Common myeloid progenitor, CD34-positive (primary cell): ENCODE results near the gene SNAI3.

Experiments used
- CTCF ChIA-PET: fragments of 350-600 bp; sonication (Branson Sonifier 250); formaldehyde crosslinking; loops from one replicate; lab custom pipeline; 2021; ENCODE audit warnings: antibody characterized with exemption; lab: Charles Lee
- POLR2A ChIA-PET: fragments of 350-600 bp; sonication (Branson Sonifier 250); formaldehyde crosslinking; loops from one replicate; lab custom pipeline; 2021; ENCODE audit warnings: antibody characterized with exemption; lab: Charles Lee
- DNase-seq, 3 donors: peaks; one replicate each; pipeline versions ENCODE4 v3.0.0 to v3.0.0-alpha.2; 2013
- H3K27ac ChIP-seq, 2 experiments: 1 replicate in 1 of 2; 2 replicates in 1 of 2; pipeline ENCODE4 v1.7.0; 2013; ENCODE audit warnings: inconsistent platforms in 2 of 2, low read length in 2 of 2, mild to moderate bottlenecking in 2 of 2, low read depth in 1 of 2, moderate library complexity in 1 of 2; ENCODE audit not compliant: severe bottlenecking in 2 of 2, insufficient read depth in 1 of 2, poor library complexity in 1 of 2
- H3K27me3 ChIP-seq, 5 experiments: replicated peaks in 2 of 5; 1 replicate in 3 of 5; 2 replicates in 2 of 5; pipeline versions ENCODE4 v1.6.1 to v1.7.0; 2013; ENCODE audit warnings: low read length in 4 of 5, mild to moderate bottlenecking in 2 of 5, moderate library complexity in 2 of 5, inconsistent platforms in 1 of 5; ENCODE audit not compliant: insufficient read depth in 5 of 5, control insufficient read depth in 4 of 5
- H3K36me3 ChIP-seq, 4 experiments: 1 replicate in 2 of 4; 2 replicates in 2 of 4; pipeline versions ENCODE4 v1.6.1 to v1.7.0; 2013; ENCODE audit warnings: low read length in 3 of 4, control low read depth in 1 of 4, mild to moderate bottlenecking in 1 of 4; ENCODE audit not compliant: control insufficient read depth in 4 of 4, insufficient read depth in 4 of 4
- H3K4me1 ChIP-seq, 4 experiments: 1 replicate in 3 of 4; 2 replicates in 1 of 4; pipeline versions ENCODE4 v1.6.1 to v1.7.1; 2013; ENCODE audit warnings: low read length in 3 of 4, mild to moderate bottlenecking in 3 of 4, control low read depth in 1 of 4, inconsistent platforms in 1 of 4, moderate library complexity in 1 of 4; ENCODE audit not compliant: control insufficient read depth in 4 of 4, insufficient read depth in 4 of 4; ENCODE audit errors: control extremely low read depth in 1 of 4
- H3K4me3 ChIP-seq, 7 experiments: 1 replicate in 4 of 7; 2 replicates in 3 of 7; pipeline versions ENCODE4 v1.5.1 to v1.7.0; 2013; ENCODE audit warnings: mild to moderate bottlenecking in 7 of 7, low read length in 6 of 7, moderate library complexity in 6 of 7, inconsistent platforms in 2 of 7, low read depth in 2 of 7, control low read depth in 1 of 7; ENCODE audit not compliant: insufficient read depth in 4 of 7, control insufficient read depth in 1 of 7; ENCODE audit errors: extremely low read depth in 1 of 7
- H3K9me3 ChIP-seq, 5 experiments: 1 replicate in 4 of 5; 2 replicates in 1 of 5; pipeline versions ENCODE4 v1.6.1 to v1.7.1; 2013; ENCODE audit warnings: low read length in 4 of 5, mild to moderate bottlenecking in 2 of 5, inconsistent platforms in 1 of 5, low read depth in 1 of 5, moderate library complexity in 1 of 5; ENCODE audit not compliant: control insufficient read depth in 4 of 5, insufficient read depth in 2 of 5; ENCODE audit errors: control extremely low read depth in 1 of 5
- WGBS: methylation state at CpG from one replicate; pipeline ENCODE4 v1.1.5; 2013; ENCODE audit not compliant: insufficient coverage; 5-methylcytosine and 5-hydroxymethylcytosine counted together

Gene SNAI3

GRCh38 chr16:88690341-88691128, 4.2 kb upstream of the SNAI3 start:
- Histone ChIP-seq H3K4me1 (peaks cover 2 to 69% (median 50%) of the 10 kb centered on the region in 4 experiments), H3K27ac (no peak overlapping the region), H3K36me3 (peaks cover 0 to 10% (median 5%) of the 10 kb centered on the region in 4 experiments), H3K9me3 (no peaks in the 10 kb centered on the region), H3K4me3 (no peak overlapping the region), H3K27me3 (no peaks in the 10 kb centered on the region)
- DNase-seq = no peak
- POLR2A ChIA-PET = interaction anchor here (1.8 to 2.2 kb wide), 2 partner anchors 11 to 13 kb away, joined by 9 to 15 read pairs; no protein-coding TSS in a partner anchor
- CTCF ChIA-PET = no interaction called here
- WGBS = 86% methylated on average over 19 of the region's 21 CpGs

GRCh38 chr16:88688013-88688778, 1.9 kb upstream of the SNAI3 start:
- peak in 2 of 3 donors; percentile 26 to 48 for DNase-seq
- Histone ChIP-seq H3K27me3 (no peaks in the 10 kb centered on the region), H3K9me3 (no peaks in the 10 kb centered on the region), H3K27ac (no peak overlapping the region), H3K36me3 (no peaks in the 10 kb centered on the region), H3K4me1 (peaks cover 2 to 71% (median 47%) of the 10 kb centered on the region in 4 experiments), H3K4me3 (no peak overlapping the region)
- WGBS = 51% methylated on average over 28 of the region's 28 CpGs
- CTCF ChIA-PET = interaction anchor here (3.2 to 3.3 kb wide), 2 partner anchors 13 to 16 kb away, joined by 11 to 24 read pairs; no protein-coding TSS in a partner anchor
- POLR2A ChIA-PET = interaction anchor here (1.2 kb wide), 1 partner anchor 14 kb away, joined by 4 read pairs; no protein-coding TSS in a partner anchor

DNA sequence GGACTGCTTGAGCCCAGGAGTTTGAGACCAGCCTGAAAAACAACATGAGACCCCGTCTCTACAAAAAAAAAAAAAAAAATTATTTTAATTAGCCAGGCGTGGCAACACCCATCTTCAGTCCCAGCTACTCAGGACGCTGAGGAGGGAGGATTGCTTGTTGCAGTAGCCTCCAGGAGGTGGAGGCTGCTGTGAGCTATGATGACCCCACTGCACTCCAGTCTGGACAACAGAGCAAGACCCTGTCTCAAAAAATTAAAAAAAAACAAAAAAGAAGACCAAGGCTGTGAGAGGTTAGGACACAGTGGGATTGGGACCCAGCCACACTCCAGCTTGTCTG, 1.3 kb upstream of the SNAI3 start:
- H3K4me1 ChIP-seq = peaks cover 2 to 65% (median 42%) of the 10 kb centered on the region in 4 experiments
- POLR2A ChIA-PET = interaction anchor here (1.2 to 1.4 kb wide), 2 partner anchors 13 to 15 kb away, joined by 4 to 5 read pairs; no protein-coding TSS in a partner anchor

GRCh38 chr16:88687254-88687576, 908 bp upstream of the SNAI3 start:
- Histone ChIP-seq H3K4me3 (no peak overlapping the region), H3K27ac (no peak overlapping the region), H3K36me3 (no peaks in the 10 kb centered on the region), H3K9me3 (no peaks in the 10 kb centered on the region), H3K4me1 (peaks cover 4 to 64% (median 40%) of the 10 kb centered on the region in 4 experiments), H3K27me3 (no peaks in the 10 kb centered on the region)
- no peak for DNase-seq
- CTCF ChIA-PET = interaction anchor here (3.2 to 3.3 kb wide), 2 partner anchors 14 to 17 kb away, joined by 11 to 24 read pairs; no protein-coding TSS in a partner anchor
- POLR2A ChIA-PET = interaction anchor here (1.0 to 1.4 kb wide), 3 partner anchors 13 to 18 kb away, joined by 3 to 5 read pairs (median 4); no protein-coding TSS in a partner anchor
- 81% methylated on average over 3 of the region's 10 CpGs for WGBS

More for the DNA sequence above, 1.3 kb upstream of the SNAI3 start:
- DNase-seq = no peak
- 94% methylated on average over 2 of the region's 3 CpGs for WGBS
- Histone ChIP-seq H3K4me3 (no peak overlapping the region), H3K27me3 (no peaks in the 10 kb centered on the region), H3K9me3 (no peaks in the 10 kb centered on the region), H3K36me3 (no peaks in the 10 kb centered on the region), H3K27ac (no peak overlapping the region)
- CTCF ChIA-PET = interaction anchor here (3.2 to 3.3 kb wide), 2 partner anchors 13 to 17 kb away, joined by 11 to 24 read pairs; no protein-coding TSS in a partner anchor

DNA sequence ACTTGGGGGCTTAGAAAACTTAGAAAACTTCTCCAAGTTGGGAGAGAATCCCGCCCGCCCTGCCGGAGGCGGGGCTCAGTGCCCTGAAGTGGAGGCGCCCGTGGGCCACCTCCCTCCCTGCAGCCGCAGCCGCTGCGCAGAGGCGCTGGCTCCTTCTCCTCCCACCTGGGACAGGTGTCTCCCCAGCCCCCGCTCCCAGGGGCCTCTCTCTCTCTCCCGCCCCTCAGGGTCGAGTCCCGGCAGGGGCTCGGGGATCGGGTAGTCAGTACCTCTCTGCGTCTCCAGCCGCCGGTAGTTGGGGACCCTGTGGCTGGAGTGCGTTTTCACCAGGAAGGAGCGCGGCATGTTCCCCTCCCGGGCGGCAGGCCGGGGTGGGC, 257 bp downstream of the SNAI3 start:
- Histone ChIP-seq H3K36me3 (peaks cover 0 to under 1% (median under 1%) of the 10 kb centered on the region in 4 experiments), H3K27ac (no peak overlapping the region), H3K27me3 (no peaks in the 10 kb centered on the region), H3K9me3 (no peaks in the 10 kb centered on the region), H3K4me1 (peaks cover 2 to 64% (median 43%) of the 10 kb centered on the region in 4 experiments), H3K4me3 (peak overlapping the region; percentile 43 to 87 (median 74))
- 0% methylated on average over 20 of the region's 25 CpGs for WGBS
- ChIA-PET CTCF (no interaction called here), POLR2A (interaction anchor here (1.0 to 2.1 kb wide), 3 partner anchors 15 to 19 kb away, joined by 3 to 11 read pairs (median 5); no protein-coding TSS in a partner anchor)
- peak in 1 of 3 donors; percentile 31 for DNase-seq

DNA sequence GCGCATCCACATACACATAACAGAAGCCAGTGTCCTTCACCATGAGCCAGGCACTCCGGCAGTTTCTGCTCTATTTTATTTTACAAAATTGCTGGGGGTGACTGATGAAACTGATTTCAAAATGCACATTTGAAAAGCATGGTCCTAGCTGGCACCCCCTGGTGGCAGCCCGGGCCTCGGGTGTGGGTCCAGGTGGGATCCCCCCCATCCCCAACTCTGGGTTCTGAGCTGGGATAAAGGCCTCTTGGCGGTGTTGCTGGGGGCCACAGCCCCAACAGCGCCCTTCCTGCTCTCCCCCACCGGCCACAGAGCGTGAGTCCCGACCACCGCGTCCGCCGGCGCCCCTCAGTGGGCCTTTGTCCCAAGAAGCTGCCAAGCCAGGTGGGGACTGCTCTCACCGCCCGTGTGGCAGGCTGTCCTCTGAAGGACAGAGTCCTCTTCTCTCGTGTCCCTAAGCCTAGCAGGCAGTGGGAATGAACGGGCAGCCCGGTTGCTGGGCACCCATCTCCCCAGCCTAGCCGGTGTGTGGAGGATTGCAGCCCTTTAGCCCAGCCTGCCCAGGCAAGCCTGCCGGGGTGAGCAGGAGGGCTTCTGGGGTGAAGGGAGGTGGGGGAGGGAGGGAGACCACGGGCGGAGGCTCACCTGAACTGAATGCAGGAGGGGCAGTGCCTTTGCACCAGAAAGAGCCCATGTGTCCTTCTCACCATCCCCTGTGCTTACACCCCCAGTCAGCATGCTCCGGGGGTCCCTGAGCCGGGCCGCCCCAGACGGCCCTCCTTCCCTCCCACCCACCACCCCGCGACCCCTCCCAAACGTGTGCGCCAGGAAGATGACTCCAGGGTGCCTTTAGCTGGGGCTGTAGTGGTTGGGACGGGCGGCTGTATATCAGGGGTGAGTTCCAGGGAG, 898 bp downstream of the SNAI3 start:
- no peak overlapping the region for H3K27ac ChIP-seq
- peaks cover 2 to 62% (median 47%) of the 10 kb centered on the region in 4 experiments for H3K4me1 ChIP-seq
- H3K27me3 ChIP-seq = no peaks in the 10 kb centered on the region
- ChIA-PET POLR2A (interaction anchor here (0.6 to 2.1 kb wide), 5 partner anchors 15 to 57 kb away, joined by 3 to 11 read pairs (median 3); no protein-coding TSS in a partner anchor), CTCF (interaction anchor here (0.7 to 1.6 kb wide), 11 partner anchors 9 to 68 kb away, joined by 3 to 14 read pairs (median 3); no protein-coding TSS in a partner anchor)
- 10% methylated on average over 18 of the region's 33 CpGs for WGBS
- peaks cover 0 to 6% (median under 1%) of the 10 kb centered on the region in 4 experiments for H3K36me3 ChIP-seq
- no peaks in the 10 kb centered on the region for H3K9me3 ChIP-seq
- H3K4me3 ChIP-seq = peak overlapping the region; percentile 43 to 87 (median 74)
- peak; percentile 55 to 79 (median 72) for DNase-seq
